ENCODE data around the gene PML. TPM values are rescaled to one million over a fixed set of nuclear protein-coding genes. Genes with fewer than 3 reads are reported as not detected.

PML gene
- total and polyA plus RNA-seq, 2 of the 4 experiments (the other 2 are of a cell fraction): 8.8 to 22.6 TPM

GRCh38 chr15:73978896-73979295, 15.6 kb upstream of the PML start:
- no peak overlapping the region for H4K91ac ChIP-seq (ENCODE audit: insufficient read depth, low read depth, low read length)
- in situ Hi-C loops (cut with MboI; ENCODE audit: low sequenced_read_pairs) (loop anchor here (5.0 kb wide), 2 partner anchors 153 to 338 kb away; partner anchors contain the start of gene ISLR2), intact Hi-C loops (cut with micrococcal nuclease) (loop anchor here (1.0 kb wide), 1 partner anchor 31 kb away; no protein-coding TSS in a partner anchor), dilution Hi-C loops (cut with HindIII; ENCODE audit: low sequenced_read_pairs, unreplicated experiment) (no loop called here)
- peaks cover 18% of the 10 kb centered on the region for H3K9me1 ChIP-seq (ENCODE audit: insufficient read depth, low read length)
- H2AK9ac ChIP-seq (replicated peaks; ENCODE audit: low read depth, low read length, poor library complexity): no peak overlapping the region
- no peak overlapping the region for H3K56ac ChIP-seq (ENCODE audit: extremely low read depth, insufficient read depth, low read length)
- no TSS peak for BruUV-seq (replicated peaks)
- H2BK120ac ChIP-seq (ENCODE audit: low read depth, low read length): no peak overlapping the region
- H4K5ac ChIP-seq (ENCODE audit: low read depth, low read length): no peak overlapping the region
- no peak overlapping the region for H2AK5ac ChIP-seq (ENCODE audit: low read depth, low read length)
- no CpG with 5 or more reads among the region's 3 CpGs for WGBS, 2 experiments (ENCODE audit: extremely low coverage in 2 of 2, insufficient read length in 1 of 2)
- no peak overlapping the region for H3K23ac ChIP-seq (ENCODE audit: low read depth, low read length)
- no peaks in the 10 kb centered on the region for H4K20me1 ChIP-seq (ENCODE audit: insufficient read depth, low read length)
- no peak overlapping the region for H2BK15ac ChIP-seq (ENCODE audit: low read depth, low read length)
- H3K9ac ChIP-seq (ENCODE audit: low read depth, low read length): no peak overlapping the region
- POLR2A ChIA-PET (ENCODE audit: unreplicated experiment): no interaction called here
- peaks cover 25% of the 10 kb centered on the region for H3K4me1 ChIP-seq (ENCODE audit: control insufficient read depth, insufficient read depth, low read length)
- H2AFZ ChIP-seq (replicated peaks; ENCODE audit: low read length, poor library complexity): no peak overlapping the region
- CTCF ChIA-PET: interaction anchor here (0.6 to 0.9 kb wide), 2 partner anchors 13 to 61 kb away, joined by 3 read pairs; no protein-coding TSS in a partner anchor
- DNase-seq: no peak
- no peak overlapping the region for H3K18ac ChIP-seq (ENCODE audit: low read depth, low read length)
- H3K9me3 ChIP-seq (ENCODE audit: control insufficient read depth, insufficient read depth, low read length): no peaks in the 10 kb centered on the region; the same call in 1 of the 2 replicates
- no peak overlapping the region for H3K4me3 ChIP-seq (ENCODE audit: insufficient read depth, low read depth, low read length)
- no peak overlapping the region for H3K14ac ChIP-seq (replicated peaks; ENCODE audit: low read depth, low read length)
- TF ChIP-seq MAZ (IDR thresholded peaks at IDR 0.05; ENCODE audit: borderline replicate concordance, low read depth, low read length) (no peak), CHD1 (IDR thresholded peaks at IDR 0.05; ENCODE audit: low read depth, low read length) (no peak), CEBPB (IDR thresholded peaks at IDR 0.05; ENCODE audit: low read depth, low read length) (no peak), MAFK (IDR thresholded peaks at IDR 0.05; ENCODE audit: low read depth, low read length) (no peak), CTCF (conservative IDR thresholded peaks at IDR 0.05; ENCODE audit: low read depth, low read length) (no peak), SMC3 (IDR thresholded peaks at IDR 0.05; ENCODE audit: low read depth, low read length) (no peak), FOS (IDR thresholded peaks at IDR 0.05; ENCODE audit: low read depth, low read length) (no peak), NFE2L2 (IDR thresholded peaks at IDR 0.05; ENCODE audit: low read depth, low read length) (no peak), RCOR1 (IDR thresholded peaks at IDR 0.05; ENCODE audit: insufficient replicate concordance, low read length) (no peak), RFX5 (IDR thresholded peaks at IDR 0.05; ENCODE audit: low read depth, low read length) (no peak), POLR2A (IDR thresholded peaks at IDR 0.05; ENCODE audit: low read depth, low read length) (no peak), MXI1 (IDR thresholded peaks at IDR 0.05; ENCODE audit: borderline replicate concordance, low read depth, low read length) (no peak), BHLHE40 (IDR thresholded peaks at IDR 0.05; ENCODE audit: low read depth, low read length) (no peak), RAD21 (IDR thresholded peaks at IDR 0.05; ENCODE audit: low read length) (no peak)
- TF ChIP-seq, protein P1, sequence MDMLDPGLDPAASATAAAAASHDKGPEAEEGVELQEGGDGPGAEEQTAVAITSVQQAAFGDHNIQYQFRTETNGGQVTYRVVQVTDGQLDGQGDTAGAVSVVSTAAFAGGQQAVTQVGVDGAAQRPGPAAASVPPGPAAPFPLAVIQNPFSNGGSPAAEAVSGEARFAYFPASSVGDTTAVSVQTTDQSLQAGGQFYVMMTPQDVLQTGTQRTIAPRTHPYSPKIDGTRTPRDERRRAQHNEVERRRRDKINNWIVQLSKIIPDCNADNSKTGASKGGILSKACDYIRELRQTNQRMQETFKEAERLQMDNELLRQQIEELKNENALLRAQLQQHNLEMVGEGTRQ (IDR thresholded peaks at IDR 0.05; ENCODE audit: low read depth, low read length): no peak
- no peak for ATAC-seq (ENCODE audit: low read depth)
- H4K8ac ChIP-seq (ENCODE audit: low read depth in 2 of 2, low read length in 2 of 2): no peak overlapping the region
- no peak overlapping the region for H2BK20ac ChIP-seq (ENCODE audit: low read depth, low read length)
- peaks cover 0 to 8% of the 10 kb centered on the region in 2 experiments; a peak in 1 of 4 replicates for H3K79me1 ChIP-seq (ENCODE audit: low read depth in 1 of 2, low read length in 2 of 2)
- H3K27me3 ChIP-seq (ENCODE audit: control insufficient read depth, insufficient read depth, low read length): 0 out of 2 replicates have a peak, but pooled peaks cover 3% of the 10 kb centered on the region
- no peak overlapping the region for H3K27ac ChIP-seq (ENCODE audit: insufficient read depth, low read length)
- H3K4me2 ChIP-seq (ENCODE audit: low read depth, low read length): no peak overlapping the region
- H3K4ac ChIP-seq (ENCODE audit: low read depth, low read length): no peak overlapping the region
- no peaks in the 10 kb centered on the region for H3K36me3 ChIP-seq (ENCODE audit: control insufficient read depth, insufficient read depth, low read length)
- H2BK5ac ChIP-seq (ENCODE audit: low read depth, low read length, poor library complexity, severe bottlenecking): no peak overlapping the region

Measured in IMR-90 (cell line).